Muscle of back (tissue), 11 donors: ENCODE results near the gene SMIM41. TPM values are rescaled to one million over a fixed set of nuclear protein-coding genes. Genes with fewer than 3 reads are reported as not detected.
A peak's percentile ranks its signal among the peaks of the same experiment; 100 is the strongest.

Experiments
- DNase-seq, 3 donors: peaks; one replicate each; pipeline versions ENCODE4 v3.0.0 to v3.0.0-alpha.2; 2013
- polyA plus RNA-seq, 10 donors: library from polyadenylated mRNA; unstranded; fragments of 120-200 nt; gene quantifications; one replicate each; pipeline ENCODE4 v1.2.1, GENCODE V29; 2013; ENCODE audit not compliant: insufficient read length in 10 of 10

SMIM41 gene
- polyA plus RNA-seq, 10 donors = 0.16 to 0.36 (median 0.20) TPM; not detected in 6

DNA sequence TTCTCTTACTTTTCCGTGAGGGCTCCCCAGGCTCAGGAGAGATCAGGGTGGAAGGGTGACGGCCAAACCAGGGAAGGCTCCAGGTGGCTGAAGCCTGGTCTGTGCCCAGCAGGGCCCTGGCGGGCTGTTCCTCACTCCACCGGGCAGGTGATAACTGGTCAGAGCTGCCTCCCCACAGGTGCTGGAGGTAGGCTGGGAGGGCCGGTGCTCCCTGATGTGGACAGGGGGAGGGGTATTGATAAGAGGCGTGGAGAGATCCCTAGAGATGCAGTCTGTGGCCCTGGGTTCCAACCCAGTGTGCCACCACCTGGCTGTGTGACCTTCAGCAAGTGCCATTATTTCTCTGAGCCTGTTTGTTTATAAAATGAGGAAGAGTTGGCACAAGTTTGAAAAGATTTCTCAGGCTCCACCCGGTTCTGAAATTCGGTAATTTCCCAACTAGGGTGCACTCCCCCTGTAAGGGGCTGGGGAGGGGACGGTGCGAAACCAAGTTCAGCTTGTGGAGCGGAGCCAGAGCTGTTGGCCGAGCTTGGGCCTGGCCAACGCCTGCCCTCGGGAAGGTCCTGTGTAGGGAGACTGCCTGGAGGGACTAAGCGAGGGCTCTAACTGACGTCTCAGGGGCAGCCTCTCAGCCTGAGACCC is 29.3 kb upstream of the SMIM41 start:
- DNase-seq = no peak

DNA sequence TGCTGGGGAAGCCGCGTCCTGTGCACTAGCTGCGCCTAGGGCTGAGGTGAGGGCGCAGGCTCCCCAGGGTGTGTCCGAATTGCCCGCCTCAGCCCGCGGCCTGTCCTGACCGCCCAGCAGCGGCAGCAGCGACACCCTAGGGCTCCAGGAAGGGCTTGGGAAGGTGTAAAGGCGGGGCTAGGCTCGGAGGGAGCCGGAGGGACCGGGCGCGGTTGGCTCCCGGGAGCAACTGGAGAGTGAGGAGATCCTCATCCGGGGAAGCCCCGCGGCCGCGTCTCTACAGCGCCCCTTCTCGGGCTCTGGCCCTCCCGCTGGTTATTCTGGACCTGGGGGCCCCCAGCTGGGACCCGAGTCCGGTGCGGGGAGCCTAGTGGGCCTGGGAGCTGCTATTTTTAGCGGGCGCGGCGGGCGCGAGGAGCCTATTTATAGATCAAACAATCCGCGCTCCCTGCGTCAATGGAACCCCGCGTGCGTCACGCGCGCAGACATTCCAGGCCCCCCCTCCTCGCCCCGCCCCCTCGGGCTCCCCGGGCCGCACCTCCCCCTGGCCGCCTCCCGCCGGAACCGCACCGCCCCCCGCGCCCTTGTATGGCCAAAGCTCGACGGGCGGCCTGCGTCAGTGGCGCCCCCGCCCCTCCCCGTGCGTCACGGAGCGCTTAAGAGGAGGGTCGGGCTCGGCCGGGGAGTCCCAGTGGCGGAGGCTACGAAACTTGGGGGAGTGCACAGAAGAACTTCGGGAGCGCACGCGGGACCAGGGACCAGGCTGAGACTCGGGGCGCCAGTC is 28.6 kb upstream of the SMIM41 start, which contains the start of gene NR4A1:
NR4A1 (plus strand) TSS at position 685 of the 784 bp plus-strand sequence. CDS start 2,887 bp downstream, outside the sequence.
- DNase-seq = peak; percentile 95 to 97 (median 96)

DNA sequence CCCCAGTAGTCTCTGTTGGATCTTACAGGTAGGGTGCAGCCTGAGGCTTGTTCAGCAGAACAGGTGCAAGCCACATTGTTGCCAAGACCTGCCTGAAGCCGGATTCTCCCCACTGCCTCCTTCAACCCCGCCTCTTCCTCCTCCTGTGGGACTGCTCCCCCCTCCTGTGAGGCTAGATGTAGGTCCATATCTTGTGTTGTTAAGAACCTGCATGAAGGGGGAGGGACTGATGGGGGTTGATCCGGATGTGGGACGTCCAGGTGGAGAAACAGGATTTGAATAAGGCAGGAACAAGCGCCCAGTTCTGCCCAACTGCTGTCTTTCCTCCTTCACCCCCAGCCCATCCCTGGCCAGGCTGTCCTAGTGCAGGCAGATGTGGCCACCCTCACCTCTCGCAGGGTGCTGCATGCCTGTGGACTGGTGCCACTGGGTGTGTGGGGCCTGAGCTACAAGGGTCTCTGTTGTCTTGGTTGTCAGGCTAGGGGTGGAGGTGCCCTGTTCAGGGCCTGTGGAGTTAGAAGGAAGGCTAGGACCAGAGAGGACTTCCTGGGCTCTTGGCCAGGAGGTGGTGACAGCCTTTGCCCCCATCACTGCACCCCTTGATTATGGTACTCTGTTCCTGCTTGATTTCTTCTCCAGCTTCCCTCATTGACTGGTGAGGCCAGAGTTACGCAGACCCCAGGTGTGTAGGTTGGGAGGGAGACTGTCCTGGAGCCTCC is 26.9 kb upstream of the SMIM41 start:
- DNase-seq = peak in 1 of 3 donors; percentile 35

DNA sequence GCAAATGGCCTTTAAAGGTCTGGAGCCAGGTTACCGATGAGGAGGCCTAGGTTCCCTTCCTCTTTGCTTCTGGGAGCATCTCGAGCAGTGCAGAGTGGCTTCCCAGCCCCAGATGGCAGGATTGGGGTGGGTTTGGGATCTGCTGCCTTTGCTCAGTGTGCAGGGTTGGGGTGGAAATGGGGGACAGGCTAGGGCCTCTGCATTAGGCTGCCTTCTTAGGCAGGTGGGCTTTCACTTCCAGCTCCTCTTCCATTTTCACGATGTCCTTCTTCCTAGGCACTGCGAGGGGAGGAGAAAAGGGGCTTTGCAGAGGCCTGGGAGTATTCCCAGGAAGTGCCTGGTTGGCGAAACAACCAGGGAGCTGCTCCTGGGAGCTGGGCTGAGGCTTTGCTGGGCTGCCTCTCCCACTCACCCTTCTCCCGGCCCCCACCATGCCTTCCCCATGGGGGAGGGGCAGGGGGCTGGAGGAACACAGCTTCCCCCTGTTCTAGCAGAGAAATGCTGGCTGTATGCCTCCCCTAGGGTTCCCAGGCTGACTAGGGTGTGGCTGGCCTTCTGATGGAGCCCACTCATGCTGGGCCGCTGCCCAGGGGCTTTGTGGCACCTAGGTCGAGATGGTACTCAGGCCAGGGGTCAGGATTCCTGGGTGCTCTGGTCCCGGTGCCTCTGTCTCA is 25.8 kb upstream of the SMIM41 start:
- peak in 1 of 3 donors; percentile 42 for DNase-seq

DNA sequence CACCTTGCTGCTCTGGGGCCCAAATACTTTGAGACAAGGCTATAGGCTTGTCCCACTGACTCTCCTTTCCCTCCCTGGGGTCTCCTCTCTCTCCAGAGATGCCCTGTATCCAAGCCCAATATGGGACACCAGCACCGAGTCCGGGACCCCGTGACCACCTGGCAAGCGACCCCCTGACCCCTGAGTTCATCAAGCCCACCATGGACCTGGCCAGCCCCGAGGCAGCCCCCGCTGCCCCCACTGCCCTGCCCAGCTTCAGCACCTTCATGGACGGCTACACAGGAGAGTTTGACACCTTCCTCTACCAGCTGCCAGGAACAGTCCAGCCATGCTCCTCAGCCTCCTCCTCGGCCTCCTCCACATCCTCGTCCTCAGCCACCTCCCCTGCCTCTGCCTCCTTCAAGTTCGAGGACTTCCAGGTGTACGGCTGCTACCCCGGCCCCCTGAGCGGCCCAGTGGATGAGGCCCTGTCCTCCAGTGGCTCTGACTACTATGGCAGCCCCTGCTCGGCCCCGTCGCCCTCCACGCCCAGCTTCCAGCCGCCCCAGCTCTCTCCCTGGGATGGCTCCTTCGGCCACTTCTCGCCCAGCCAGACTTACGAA is 25.2 kb upstream of the SMIM41 start:
- DNase-seq = no peak

DNA sequence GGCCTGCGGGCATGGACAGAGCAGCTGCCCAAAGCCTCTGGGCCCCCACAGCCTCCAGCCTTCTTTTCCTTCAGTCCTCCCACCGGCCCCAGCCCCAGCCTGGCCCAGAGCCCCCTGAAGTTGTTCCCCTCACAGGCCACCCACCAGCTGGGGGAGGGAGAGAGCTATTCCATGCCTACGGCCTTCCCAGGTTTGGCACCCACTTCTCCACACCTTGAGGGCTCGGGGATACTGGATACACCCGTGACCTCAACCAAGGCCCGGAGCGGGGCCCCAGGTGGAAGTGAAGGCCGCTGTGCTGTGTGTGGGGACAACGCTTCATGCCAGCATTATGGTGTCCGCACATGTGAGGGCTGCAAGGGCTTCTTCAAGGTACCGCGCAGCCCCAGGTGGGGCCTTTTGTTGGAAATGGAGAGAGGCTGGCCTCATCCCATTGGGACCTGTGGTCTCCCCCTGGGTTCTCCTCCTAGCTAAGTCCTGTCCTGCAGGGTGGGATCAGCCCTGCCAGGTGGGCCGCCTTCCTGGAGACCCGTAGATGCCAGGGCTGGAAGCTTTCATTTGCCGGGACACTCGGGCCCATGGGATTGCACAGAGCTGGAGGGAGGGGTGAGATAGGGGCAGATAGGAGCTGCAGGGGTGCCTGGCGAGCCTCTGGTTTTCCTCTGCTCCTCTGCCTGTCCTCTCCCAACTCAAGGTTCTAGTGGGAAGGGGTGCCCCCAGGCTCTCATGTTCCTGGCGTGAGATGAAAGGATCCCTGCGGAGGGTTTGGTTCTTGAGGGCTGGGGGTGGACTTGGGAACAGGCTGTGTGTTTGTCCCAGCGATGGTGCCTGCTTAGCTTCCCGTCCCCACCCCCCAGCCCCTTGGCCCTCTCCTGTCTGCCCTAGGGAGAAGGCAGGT is 24.4 kb upstream of the SMIM41 start:
- DNase-seq = no peak

DNA sequence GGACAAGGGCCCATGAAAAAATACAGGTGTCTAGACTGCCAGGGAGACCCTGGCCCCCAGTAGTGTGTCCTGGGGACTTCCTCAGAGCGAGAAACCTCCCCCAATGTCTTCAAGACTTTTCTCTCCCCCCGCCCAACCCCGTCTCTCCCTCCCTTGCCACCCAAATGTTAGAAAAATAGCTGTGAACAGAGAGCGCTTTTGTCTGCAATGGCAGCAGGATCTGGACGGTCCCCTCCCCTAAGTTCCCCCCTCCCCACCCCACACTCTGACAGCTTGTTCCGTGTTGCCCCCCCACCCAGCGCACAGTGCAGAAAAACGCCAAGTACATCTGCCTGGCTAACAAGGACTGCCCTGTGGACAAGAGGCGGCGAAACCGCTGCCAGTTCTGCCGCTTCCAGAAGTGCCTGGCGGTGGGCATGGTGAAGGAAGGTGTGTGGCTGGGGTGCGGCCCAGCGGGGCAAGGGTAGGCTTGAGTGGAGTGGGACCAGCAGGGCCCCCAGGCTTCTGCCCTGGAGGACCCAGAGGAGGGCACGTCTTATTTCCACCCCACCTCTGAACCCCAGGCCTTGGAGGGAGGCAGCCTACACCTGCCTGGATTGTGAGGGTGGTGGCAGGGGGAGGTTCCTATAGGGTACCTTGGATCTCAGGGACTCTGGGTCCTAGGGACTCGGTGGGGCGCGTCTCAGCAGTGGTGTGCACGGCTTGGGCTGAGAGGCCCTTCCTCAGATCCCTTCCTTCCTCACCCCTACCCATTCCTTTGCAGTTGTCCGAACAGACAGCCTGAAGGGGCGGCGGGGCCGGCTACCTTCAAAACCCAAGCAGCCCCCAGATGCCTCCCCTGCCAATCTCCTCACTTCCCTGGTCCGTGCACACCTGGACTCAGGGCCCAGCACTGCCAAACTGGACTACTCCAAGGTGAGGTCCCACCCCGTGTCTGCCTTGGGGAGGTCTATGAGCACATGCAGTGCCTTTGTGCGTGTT is 23.5 kb upstream of the SMIM41 start:
- no peak for DNase-seq

DNA sequence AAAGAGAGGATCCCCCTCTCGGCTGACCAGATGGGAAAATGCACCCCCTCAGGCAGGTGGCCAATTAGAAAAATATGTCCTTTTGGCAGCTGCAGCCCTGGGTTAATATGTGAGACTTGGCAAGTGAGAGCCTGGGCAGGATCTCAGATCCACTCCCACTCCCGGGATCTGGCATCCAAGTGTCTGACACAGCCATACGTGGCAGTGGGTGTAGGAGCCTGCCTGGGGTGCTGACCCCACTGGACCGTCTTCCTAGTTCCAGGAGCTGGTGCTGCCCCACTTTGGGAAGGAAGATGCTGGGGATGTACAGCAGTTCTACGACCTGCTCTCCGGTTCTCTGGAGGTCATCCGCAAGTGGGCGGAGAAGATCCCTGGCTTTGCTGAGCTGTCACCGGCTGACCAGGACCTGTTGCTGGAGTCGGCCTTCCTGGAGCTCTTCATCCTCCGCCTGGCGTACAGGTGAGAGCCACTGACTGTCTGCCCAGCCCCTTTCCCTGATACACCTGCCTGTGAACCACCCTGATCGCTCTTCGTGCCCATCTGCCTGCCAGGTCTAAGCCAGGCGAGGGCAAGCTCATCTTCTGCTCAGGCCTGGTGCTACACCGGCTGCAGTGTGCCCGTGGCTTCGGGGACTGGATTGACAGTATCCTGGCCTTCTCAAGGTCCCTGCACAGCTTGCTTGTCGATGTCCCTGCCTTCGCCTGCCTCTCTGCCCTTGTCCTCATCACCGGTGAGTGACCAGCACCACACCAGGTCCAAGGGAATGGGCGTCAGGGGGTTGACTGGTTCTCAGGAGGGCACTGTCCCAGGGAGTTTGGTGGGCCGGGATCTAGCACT is 22.5 kb upstream of the SMIM41 start:
- DNase-seq = peak in 1 of 3 donors; percentile 66

DNA sequence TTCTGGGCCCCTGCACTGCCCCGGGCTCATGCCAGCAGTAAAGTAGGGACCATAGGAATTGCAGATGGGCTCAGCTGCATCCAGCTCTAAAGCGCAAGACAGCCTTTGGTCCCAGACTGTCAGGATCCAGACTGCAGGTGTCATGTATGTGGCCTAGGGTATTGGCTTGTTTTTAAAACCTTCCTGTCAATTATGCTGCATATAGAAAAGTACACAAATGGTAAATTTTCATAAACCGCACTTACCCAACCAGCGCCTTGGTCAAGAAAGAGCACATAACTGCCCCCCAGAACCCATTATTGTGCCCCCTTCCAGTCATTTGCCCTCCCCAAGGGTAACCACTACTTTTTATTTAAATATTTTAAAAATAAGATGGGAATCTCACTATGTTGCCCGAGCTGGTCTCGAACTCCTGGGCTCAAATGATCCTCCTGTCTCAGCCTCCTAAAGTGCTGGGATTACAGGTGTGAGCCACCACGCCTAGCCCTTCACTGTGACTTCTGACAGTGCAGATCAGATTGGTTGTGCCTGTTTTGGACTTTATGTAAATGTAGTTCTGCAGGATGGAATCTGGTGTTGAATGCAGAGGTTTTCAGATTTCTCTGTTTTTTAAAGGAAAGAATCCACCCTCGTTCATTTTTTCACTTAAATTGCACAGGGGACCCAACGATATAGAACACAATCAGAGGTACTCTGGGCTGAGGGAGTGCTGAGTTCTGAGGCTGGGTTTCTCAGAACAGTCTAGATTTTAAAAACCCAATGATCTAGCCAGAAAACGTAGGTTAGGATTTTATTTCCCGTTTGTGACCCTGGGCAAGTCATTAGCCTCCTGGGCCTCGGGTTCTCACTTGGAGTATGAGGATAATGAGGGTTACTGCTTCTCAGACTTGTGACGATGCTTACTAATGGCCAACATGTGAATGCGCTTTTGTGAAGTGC is 21.6 kb upstream of the SMIM41 start:
- DNase-seq = peak in 1 of 3 donors; percentile 9

DNA sequence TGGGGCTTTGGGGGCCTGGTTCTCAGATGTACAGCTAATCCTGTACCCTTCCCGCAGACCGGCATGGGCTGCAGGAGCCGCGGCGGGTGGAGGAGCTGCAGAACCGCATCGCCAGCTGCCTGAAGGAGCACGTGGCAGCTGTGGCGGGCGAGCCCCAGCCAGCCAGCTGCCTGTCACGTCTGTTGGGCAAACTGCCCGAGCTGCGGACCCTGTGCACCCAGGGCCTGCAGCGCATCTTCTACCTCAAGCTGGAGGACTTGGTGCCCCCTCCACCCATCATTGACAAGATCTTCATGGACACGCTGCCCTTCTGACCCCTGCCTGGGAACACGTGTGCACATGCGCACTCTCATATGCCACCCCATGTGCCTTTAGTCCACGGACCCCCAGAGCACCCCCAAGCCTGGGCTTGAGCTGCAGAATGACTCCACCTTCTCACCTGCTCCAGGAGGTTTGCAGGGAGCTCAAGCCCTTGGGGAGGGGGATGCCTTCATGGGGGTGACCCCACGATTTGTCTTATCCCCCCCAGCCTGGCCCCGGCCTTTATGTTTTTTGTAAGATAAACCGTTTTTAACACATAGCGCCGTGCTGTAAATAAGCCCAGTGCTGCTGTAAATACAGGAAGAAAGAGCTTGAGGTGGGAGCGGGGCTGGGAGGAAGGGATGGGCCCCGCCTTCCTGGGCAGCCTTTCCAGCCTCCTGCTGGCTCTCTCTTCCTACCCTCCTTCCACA is 20.7 kb upstream of the SMIM41 start:
- peak in 1 of 3 donors; percentile 68 for DNase-seq

DNA sequence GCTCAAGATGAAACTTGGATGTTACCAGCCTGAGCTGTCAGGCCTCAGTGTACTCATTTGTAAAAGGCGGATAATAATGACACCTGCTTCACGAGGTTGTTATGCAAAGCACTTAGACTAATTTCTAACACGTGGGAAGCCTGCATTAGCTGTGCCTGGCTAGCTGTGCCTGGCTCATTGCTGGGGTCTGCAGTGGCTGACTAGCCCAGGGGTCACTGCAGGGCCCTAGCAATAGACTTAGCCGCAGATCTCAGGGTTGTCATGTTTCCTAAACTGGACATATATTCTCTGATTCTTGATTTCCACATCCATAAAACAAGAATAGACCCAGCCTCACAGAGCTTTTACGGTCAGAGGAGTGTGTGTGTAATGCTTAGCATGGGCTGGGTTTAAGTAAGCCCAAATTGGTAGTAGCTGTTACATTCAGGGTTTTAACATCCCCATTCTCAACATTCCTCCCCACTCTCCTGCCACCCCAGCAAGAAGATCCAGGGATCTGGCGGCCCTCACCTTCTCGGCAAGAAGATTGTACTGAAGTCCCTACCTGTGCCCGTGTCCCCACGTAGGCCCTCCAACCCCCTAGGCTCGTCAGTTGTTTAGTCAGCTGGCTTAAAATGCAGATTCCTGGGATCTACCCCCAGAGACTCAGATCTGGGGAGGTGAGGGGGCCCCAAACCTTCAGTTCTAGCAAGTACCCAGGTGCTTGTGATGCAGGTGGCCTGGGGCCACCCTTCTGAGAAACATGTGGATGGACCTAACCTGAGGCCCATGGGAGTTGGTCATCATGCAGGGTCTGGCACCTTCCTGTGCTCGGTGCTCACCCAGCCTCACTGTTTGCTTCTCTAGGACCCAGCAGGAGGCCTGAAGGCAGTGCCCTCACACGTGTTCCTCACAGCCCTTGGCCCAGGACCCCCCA is 19.7 kb upstream of the SMIM41 start:
- peak in 1 of 3 donors; percentile 60 for DNase-seq

DNA sequence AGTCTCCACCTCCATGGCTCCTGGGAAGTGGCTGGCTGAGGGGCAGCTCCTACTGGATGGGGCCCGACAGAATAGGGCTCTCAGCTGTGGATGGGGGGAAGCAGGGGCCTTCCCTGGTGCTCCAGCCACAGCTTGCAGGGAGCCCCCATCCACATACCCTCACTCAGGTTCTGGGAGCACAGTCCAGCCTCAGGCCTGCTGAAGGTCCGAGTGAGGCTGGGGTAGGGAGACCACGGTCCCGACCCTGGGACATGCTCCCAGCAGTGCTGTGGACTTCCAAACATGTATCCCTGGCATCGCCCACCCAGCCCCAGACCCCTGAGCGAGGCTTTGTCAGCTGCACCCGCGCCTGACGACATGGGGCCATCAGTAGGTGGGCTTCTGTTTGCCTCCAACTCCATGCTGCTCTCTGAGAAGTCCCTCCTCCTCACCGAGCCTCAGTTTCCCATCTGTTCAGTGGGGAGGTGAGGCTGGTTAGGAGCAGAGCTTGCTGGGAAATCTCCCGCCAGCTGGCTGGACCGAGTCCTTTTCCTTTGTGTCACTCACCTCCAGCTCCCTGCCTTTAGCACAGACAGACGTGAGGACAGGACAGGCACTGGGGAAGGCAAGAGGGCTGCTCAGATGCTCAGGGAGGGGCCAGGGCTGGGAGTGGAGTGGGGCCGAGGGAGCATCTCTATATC is 18.9 kb upstream of the SMIM41 start:
- DNase-seq = peak in 1 of 3 donors; percentile 23

DNA sequence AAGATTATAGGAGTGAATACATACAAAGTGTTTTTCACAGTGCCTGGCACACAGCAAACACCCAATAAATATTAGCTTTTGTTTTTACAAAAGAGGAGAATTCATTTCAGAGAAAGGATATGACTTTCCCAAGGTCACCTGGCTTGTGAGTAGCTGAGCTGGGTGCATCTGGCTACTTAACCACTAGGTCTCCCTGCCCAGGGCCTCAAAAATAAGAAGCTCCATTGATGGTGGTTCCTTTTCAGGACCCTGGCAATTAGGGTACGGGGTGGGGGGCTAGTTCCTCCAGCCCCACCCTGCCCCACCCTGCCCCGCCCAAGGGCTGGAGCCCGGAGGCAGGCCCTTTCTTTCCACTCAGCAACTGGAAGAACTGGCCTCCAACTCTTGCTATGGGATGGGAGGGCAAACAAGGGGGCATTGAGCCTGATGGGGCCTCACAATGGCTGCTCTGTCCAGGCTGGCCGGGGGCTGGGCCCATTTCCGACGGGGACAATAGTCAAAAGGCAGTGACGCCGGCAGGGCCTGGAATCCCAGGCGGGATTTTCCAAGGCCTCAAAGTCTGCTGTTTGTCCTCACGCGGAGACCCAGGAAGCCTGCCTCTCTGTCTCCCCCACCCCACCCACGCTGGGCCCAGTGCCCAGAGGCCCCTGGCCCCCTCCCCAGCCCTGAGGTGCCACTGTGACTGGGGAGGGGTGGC is 17.9 kb upstream of the SMIM41 start:
- DNase-seq = peak in 1 of 3 donors; percentile 20
